ENCODE results near the gene PAQR9. TPM values are rescaled to one million over a fixed set of nuclear protein-coding genes. Genes with fewer than 3 reads are reported as not detected.

PAQR9 gene
- total RNA-seq, 1 donor from 2014 or later = under 0.01 TPM

- no peak overlapping the region for H3K27ac ChIP-seq (ENCODE audit: low read depth, low read length)
- no peaks in the 10 kb centered on the region for H3K9me3 ChIP-seq (ENCODE audit: control insufficient read depth in 3 of 3, low read length in 3 of 3)
- no peak overlapping the region for H3K9ac ChIP-seq (ENCODE audit: low read depth in 1 of 3, low read length in 3 of 3)
- H3K4me1 ChIP-seq (ENCODE audit: control insufficient read depth in 3 of 3, insufficient read depth in 3 of 3, low read length in 3 of 3) = peaks cover 0 to 4% (median 0%) of the 10 kb centered on the region in 3 donors
- H3K4me3 ChIP-seq (ENCODE audit: low read length in 3 of 3) = no peak overlapping the region
- H3K27me3 ChIP-seq (ENCODE audit: control insufficient read depth in 3 of 3, insufficient read depth in 3 of 3, low read length in 3 of 3) = no peaks in the 10 kb centered on the region
- H3K36me3 ChIP-seq (ENCODE audit: control insufficient read depth in 3 of 3, insufficient read depth in 3 of 3, low read length in 3 of 3) = no peaks in the 10 kb centered on the region
Observed at GRCh38 chr3:142953443-142953842, 10.0 kb downstream of the PAQR9 start.

DNA sequence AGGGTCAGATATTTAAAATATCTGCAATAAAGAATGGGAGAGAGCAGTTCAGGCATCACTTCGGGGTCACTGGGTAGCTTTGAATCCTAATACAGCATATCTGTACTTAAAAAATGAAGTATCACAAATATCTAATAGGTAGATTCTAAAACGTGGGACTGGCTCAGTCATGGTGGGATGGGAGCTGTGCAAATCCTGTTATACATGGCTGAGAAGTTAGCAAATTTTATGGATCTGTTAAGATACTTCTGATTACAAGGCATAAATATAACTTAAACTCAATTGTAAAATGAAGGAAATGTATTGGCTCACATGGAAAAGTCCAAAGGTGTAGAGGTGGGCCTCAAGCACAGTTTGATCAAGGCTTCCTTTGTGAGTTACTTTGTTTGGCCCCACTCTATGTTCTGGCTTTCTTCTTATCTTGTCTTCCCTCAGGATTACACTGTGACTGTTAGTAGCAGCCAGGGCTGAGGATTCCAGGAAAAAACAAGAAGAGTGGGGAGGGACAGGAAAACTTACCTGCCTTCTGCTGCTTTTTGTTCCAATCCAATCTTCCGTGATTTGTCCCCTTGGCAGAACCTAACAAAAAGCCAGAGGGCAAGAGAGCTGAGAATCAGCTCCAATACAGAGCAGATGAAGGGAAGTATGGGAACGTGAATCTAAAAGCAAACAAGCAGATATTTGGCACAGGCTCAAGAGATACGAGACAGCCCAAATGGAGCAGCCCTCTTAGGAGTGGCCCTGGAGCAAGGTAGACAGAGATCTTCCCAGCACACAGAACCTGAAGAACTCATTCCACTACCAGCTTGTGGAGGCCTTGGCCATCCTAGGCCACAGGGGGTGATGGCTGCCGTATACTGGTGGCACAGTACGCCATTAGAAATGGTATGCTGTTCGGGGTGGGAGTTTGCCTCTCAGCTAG lies 10.9 kb downstream of the PAQR9 start:
- H3K27ac ChIP-seq (ENCODE audit: low read depth, low read length) = no peak overlapping the region
- no peaks in the 10 kb centered on the region for H3K9me3 ChIP-seq (ENCODE audit: control insufficient read depth in 3 of 3, low read length in 3 of 3)

DNA sequence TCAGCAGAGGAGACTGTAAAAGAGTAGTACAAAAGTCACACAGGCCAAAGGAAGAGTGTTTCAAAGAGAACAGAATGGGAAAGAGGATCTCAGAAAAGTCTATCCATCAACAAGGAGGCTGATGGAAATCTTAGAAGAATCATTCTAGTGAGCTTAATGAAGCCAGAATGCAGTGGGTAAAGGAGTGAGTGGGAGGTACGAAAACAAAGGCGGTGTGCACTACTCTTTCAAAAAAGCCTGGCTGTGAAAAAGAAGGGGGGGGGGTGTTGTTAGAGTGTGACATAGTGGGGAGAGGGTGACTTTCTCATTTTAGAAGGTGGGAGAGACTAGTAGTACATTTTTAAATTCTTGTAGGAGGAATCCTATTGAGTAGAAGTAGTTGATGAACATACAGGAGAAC lies 11.7 kb downstream of the PAQR9 start:
- H3K9me3 ChIP-seq (ENCODE audit: control insufficient read depth in 3 of 3, low read length in 3 of 3) = no peaks in the 10 kb centered on the region
- no peak overlapping the region for H3K27ac ChIP-seq (ENCODE audit: low read depth, low read length)
- no peak overlapping the region for H3K9ac ChIP-seq (ENCODE audit: low read depth in 1 of 3, low read length in 3 of 3)
- peaks cover 11 to 15% (median 12%) of the 10 kb centered on the region in 3 donors for H3K27me3 ChIP-seq (ENCODE audit: control insufficient read depth in 3 of 3, insufficient read depth in 3 of 3, low read length in 3 of 3)
- no peaks in the 10 kb centered on the region for H3K36me3 ChIP-seq (ENCODE audit: control insufficient read depth in 3 of 3, insufficient read depth in 3 of 3, low read length in 3 of 3)
- H3K4me1 ChIP-seq (ENCODE audit: control insufficient read depth in 3 of 3, insufficient read depth in 3 of 3, low read length in 3 of 3) = peaks cover 0 to 6% (median 5%) of the 10 kb centered on the region in 3 donors
- H3K4me3 ChIP-seq (ENCODE audit: low read length in 3 of 3) = no peak overlapping the region

More for the DNA sequence above, 10.9 kb downstream of the PAQR9 start:
- H3K4me3 ChIP-seq (ENCODE audit: low read length in 3 of 3) = no peak overlapping the region
- peaks cover 4 to 7% (median 5%) of the 10 kb centered on the region in 3 donors for H3K27me3 ChIP-seq (ENCODE audit: control insufficient read depth in 3 of 3, insufficient read depth in 3 of 3, low read length in 3 of 3)
- no peak overlapping the region for H3K9ac ChIP-seq (ENCODE audit: low read depth in 1 of 3, low read length in 3 of 3)
- peaks cover 0 to 2% (median 2%) of the 10 kb centered on the region in 3 donors for H3K4me1 ChIP-seq (ENCODE audit: control insufficient read depth in 3 of 3, insufficient read depth in 3 of 3, low read length in 3 of 3)
- no peaks in the 10 kb centered on the region for H3K36me3 ChIP-seq (ENCODE audit: control insufficient read depth in 3 of 3, insufficient read depth in 3 of 3, low read length in 3 of 3)

GRCh38 chr3:142950972-142951371 lies 12.5 kb downstream of the PAQR9 start:
- peaks cover 0 to 6% (median 5%) of the 10 kb centered on the region in 3 donors for H3K4me1 ChIP-seq (ENCODE audit: control insufficient read depth in 3 of 3, insufficient read depth in 3 of 3, low read length in 3 of 3)

GRCh38 chr3:142947799-142948575 lies 15.5 kb downstream of the PAQR9 start:
- H3K4me3 ChIP-seq (ENCODE audit: low read length in 3 of 3) = peak overlapping the region in 1 of 3 donors; percentile 22
- no peaks in the 10 kb centered on the region for H3K9me3 ChIP-seq (ENCODE audit: control insufficient read depth in 3 of 3, low read length in 3 of 3)
- peaks cover 11 to 15% (median 15%) of the 10 kb centered on the region in 3 donors for H3K27me3 ChIP-seq (ENCODE audit: control insufficient read depth in 3 of 3, insufficient read depth in 3 of 3, low read length in 3 of 3)
- no peak overlapping the region for H3K27ac ChIP-seq (ENCODE audit: low read depth, low read length)
- peaks cover 0 to 6% (median 5%) of the 10 kb centered on the region in 3 donors for H3K4me1 ChIP-seq (ENCODE audit: control insufficient read depth in 3 of 3, insufficient read depth in 3 of 3, low read length in 3 of 3)
- H3K36me3 ChIP-seq (ENCODE audit: control insufficient read depth in 3 of 3, insufficient read depth in 3 of 3, low read length in 3 of 3) = no peaks in the 10 kb centered on the region
- H3K9ac ChIP-seq (ENCODE audit: low read depth in 1 of 3, low read length in 3 of 3) = no peak overlapping the region

More at GRCh38 chr3:142950972-142951371, 12.5 kb downstream of the PAQR9 start:
- H3K36me3 ChIP-seq (ENCODE audit: control insufficient read depth in 3 of 3, insufficient read depth in 3 of 3, low read length in 3 of 3) = no peaks in the 10 kb centered on the region
- H3K9ac ChIP-seq (ENCODE audit: low read depth in 1 of 3, low read length in 3 of 3) = no peak overlapping the region
- no peak overlapping the region for H3K27ac ChIP-seq (ENCODE audit: low read depth, low read length)
- H3K4me3 ChIP-seq (ENCODE audit: low read length in 3 of 3) = no peak overlapping the region
- H3K27me3 ChIP-seq (ENCODE audit: control insufficient read depth in 3 of 3, insufficient read depth in 3 of 3, low read length in 3 of 3) = peaks cover 11 to 15% (median 15%) of the 10 kb centered on the region in 3 donors
- H3K9me3 ChIP-seq (ENCODE audit: control insufficient read depth in 3 of 3, low read length in 3 of 3) = no peaks in the 10 kb centered on the region

GRCh38 chr3:142947352-142947751 lies 16.1 kb downstream of the PAQR9 start:
- H3K4me3 ChIP-seq (ENCODE audit: low read length in 3 of 3) = peak overlapping the region in 1 of 3 donors; percentile 22
- H3K27ac ChIP-seq (ENCODE audit: low read depth, low read length) = no peak overlapping the region
- no peaks in the 10 kb centered on the region for H3K9me3 ChIP-seq (ENCODE audit: control insufficient read depth in 3 of 3, low read length in 3 of 3)
- peaks cover 11 to 15% (median 15%) of the 10 kb centered on the region in 3 donors for H3K27me3 ChIP-seq (ENCODE audit: control insufficient read depth in 3 of 3, insufficient read depth in 3 of 3, low read length in 3 of 3)
- no peaks in the 10 kb centered on the region for H3K36me3 ChIP-seq (ENCODE audit: control insufficient read depth in 3 of 3, insufficient read depth in 3 of 3, low read length in 3 of 3)
- H3K9ac ChIP-seq (ENCODE audit: low read depth in 1 of 3, low read length in 3 of 3) = no peak overlapping the region
- peaks cover 0 to 6% (median 5%) of the 10 kb centered on the region in 3 donors for H3K4me1 ChIP-seq (ENCODE audit: control insufficient read depth in 3 of 3, insufficient read depth in 3 of 3, low read length in 3 of 3)

GRCh38 chr3:142946861-142947260 lies 16.6 kb downstream of the PAQR9 start:
- H3K4me3 ChIP-seq (ENCODE audit: low read length in 3 of 3) = no peak overlapping the region
- H3K9me3 ChIP-seq (ENCODE audit: control insufficient read depth in 3 of 3, low read length in 3 of 3) = no peaks in the 10 kb centered on the region
- H3K36me3 ChIP-seq (ENCODE audit: control insufficient read depth in 3 of 3, insufficient read depth in 3 of 3, low read length in 3 of 3) = no peaks in the 10 kb centered on the region
- H3K27me3 ChIP-seq (ENCODE audit: control insufficient read depth in 3 of 3, insufficient read depth in 3 of 3, low read length in 3 of 3) = peaks cover 11 to 15% (median 15%) of the 10 kb centered on the region in 3 donors
- H3K9ac ChIP-seq (ENCODE audit: low read depth in 1 of 3, low read length in 3 of 3) = no peak overlapping the region
- H3K4me1 ChIP-seq (ENCODE audit: control insufficient read depth in 3 of 3, insufficient read depth in 3 of 3, low read length in 3 of 3) = peaks cover 0 to 6% (median 5%) of the 10 kb centered on the region in 3 donors
- H3K27ac ChIP-seq (ENCODE audit: low read depth, low read length) = no peak overlapping the region

DNA sequence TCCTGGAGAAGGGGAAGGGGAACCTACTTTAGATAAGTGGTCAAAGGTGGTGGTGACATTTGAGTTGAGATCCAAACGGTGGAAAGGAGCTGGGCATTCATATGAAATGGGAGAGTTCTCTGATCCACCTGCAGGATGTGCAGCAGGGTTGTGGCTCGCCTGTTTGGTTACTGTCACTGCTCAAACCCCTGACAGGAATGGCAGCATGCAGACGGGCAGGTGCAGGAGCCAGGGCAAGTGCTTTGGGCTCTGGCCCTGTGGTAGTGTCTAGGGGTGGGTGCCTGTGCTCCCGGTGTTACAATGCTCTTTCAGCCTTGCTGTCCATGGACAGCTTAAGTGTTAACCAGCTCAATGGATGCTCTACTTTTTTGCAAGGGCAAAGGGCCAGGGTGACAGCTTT lies 18.5 kb downstream of the PAQR9 start:
- peaks cover 0 to 6% (median 5%) of the 10 kb centered on the region in 3 donors for H3K4me1 ChIP-seq (ENCODE audit: control insufficient read depth in 3 of 3, insufficient read depth in 3 of 3, low read length in 3 of 3)
- no peak overlapping the region for H3K9ac ChIP-seq (ENCODE audit: low read depth in 1 of 3, low read length in 3 of 3)
- no peak overlapping the region for H3K4me3 ChIP-seq (ENCODE audit: low read length in 3 of 3)
- no peak overlapping the region for H3K27ac ChIP-seq (ENCODE audit: low read depth, low read length)
- H3K9me3 ChIP-seq (ENCODE audit: control insufficient read depth in 3 of 3, low read length in 3 of 3) = no peaks in the 10 kb centered on the region
- H3K27me3 ChIP-seq (ENCODE audit: control insufficient read depth in 3 of 3, insufficient read depth in 3 of 3, low read length in 3 of 3) = peaks cover 11 to 15% (median 15%) of the 10 kb centered on the region in 3 donors
- H3K36me3 ChIP-seq (ENCODE audit: control insufficient read depth in 3 of 3, insufficient read depth in 3 of 3, low read length in 3 of 3) = no peaks in the 10 kb centered on the region

DNA sequence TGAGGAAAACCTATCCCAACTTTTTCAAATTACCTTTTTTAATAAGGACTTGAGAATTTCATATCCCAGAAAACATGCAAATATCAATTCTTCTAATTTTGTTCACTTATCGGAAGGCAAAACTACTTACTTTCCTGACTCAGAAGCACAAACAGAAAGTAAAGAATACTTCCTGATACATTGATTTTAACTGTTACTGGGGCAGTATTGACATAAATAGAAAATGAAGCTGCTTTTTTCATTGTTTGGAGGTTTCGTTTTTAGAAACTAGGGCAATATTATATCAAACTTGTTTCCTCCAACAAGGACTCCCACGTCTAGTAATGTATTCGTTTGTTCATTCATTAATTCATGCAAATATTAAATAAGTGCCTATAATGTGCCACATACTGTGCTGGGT lies 19.1 kb downstream of the PAQR9 start:
- Histone ChIP-seq H3K4me3 (ENCODE audit: low read length in 3 of 3) (no peak overlapping the region), H3K9ac (ENCODE audit: low read depth in 1 of 3, low read length in 3 of 3) (no peak overlapping the region), H3K4me1 (ENCODE audit: control insufficient read depth in 3 of 3, insufficient read depth in 3 of 3, low read length in 3 of 3) (peaks cover 0 to 6% (median 5%) of the 10 kb centered on the region in 3 donors), H3K9me3 (ENCODE audit: control insufficient read depth in 3 of 3, low read length in 3 of 3) (no peaks in the 10 kb centered on the region), H3K36me3 (ENCODE audit: control insufficient read depth in 3 of 3, insufficient read depth in 3 of 3, low read length in 3 of 3) (no peaks in the 10 kb centered on the region), H3K27ac (ENCODE audit: low read depth, low read length) (no peak overlapping the region), H3K27me3 (ENCODE audit: control insufficient read depth in 3 of 3, insufficient read depth in 3 of 3, low read length in 3 of 3) (peaks cover 11 to 15% (median 15%) of the 10 kb centered on the region in 3 donors)

Measured in skeletal muscle tissue (tissue), 4 donors.